ENCODE data around the gene SLC12A2.

DNA sequence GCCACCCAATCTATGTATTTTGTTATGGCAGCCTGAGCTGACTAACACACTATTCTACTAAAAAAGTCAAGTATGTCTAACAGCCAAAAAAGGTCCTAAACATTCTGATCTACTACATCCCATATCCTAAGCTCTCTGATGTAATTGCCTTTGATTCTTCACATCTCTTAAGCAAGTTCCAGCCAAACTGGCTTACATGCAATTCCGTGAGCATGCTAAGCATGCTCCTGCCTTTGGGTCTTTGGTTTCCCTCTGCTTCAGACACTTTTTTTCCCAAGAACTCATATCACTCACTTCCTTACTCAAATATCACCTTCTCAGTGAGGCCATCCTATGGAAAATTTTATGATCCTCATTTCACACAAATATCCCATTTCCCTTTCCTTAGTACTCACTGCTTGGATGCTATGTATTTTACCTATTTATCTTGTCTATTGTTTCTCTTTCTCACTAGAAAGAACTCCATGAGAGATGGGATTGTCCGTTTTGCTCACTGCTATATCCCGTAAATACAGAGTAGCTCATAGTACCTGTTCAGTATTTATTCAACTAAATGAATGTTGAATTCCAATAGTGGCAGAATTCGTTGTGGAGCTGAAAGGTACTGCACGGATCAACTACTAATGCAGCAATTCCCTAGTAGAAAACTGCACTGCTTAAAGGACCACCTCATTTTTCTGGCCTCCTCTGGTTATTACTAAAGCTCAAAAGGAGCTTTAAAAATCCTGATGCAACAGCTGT lies 2.3 kb upstream of the SLC12A2 start:
- TF ChIP-seq POLR2A (IDR thresholded peaks at IDR 0.05; ENCODE audit: low read depth, low read length) (no peak), POLR2AphosphoS5 (IDR thresholded peaks at IDR 0.05; ENCODE audit: low read depth, low read length) (no peak), TAF1 (IDR thresholded peaks at IDR 0.05; ENCODE audit: low read depth, low read length) (no peak), SPI1 (IDR thresholded peaks at IDR 0.05; ENCODE audit: low read depth, low read length) (no peak), POU2F2 (IDR thresholded peaks at IDR 0.05; ENCODE audit: low read depth, low read length) (no peak)

Data from GM12891 (cell line).